IMR-90 (cell line): ENCODE data around the gene SPTLC3.

Experiments
- CTCF ChIP-seq: conservative IDR thresholded peaks from 2 replicates; pipeline ENCODE4 v1.5.1; 2012; ENCODE audit warnings: mild to moderate bottlenecking, low read depth, low read length, improper control_type of control experiment
- POLR2A ChIP-seq: IDR thresholded peaks from 2 replicates; pipeline ENCODE4 v1.6.1; 2012; ENCODE audit warnings: mild to moderate bottlenecking, low read depth, low read length

GRCh38 chr20:13098720-13099355, 90.1 kb downstream of the SPTLC3 start:
- TF ChIP-seq CTCF, result no peak
- no peak for TF ChIP-seq POLR2A
